AG08396 (cell line): ENCODE results near the gene SCFD2.
"Not testable (repeated sequence)": the region's sequence is repeated elsewhere in the genome, so short reads cannot be mapped to it uniquely, and the experiment has no call there.

Experiments
- DNase-seq: peaks from one replicate; pipeline ENCODE4 v3.0.0; 2012; ENCODE audit warnings: low spot score, mixed read lengths

Gene SCFD2

DNA sequence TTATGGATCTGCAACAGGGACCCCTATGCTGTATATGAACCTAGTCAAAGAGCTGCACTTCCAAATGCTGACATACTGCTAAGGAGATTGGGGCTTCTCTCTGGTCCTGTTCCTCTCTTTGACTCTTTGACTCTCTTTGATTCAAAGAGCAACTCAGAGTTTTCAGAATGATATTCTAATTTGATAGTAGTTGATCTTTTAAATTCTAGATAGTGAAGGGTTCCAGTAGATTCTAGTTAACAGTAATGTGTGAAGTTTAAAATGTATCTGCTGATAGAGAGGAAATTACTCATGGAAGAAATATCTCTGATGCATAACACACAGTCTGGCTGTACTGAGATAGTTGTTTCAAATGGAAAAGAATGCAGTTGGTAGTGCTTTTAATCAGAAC lies 264.7 kb downstream of the SCFD2 start:
- DNase-seq = no peak

DNA sequence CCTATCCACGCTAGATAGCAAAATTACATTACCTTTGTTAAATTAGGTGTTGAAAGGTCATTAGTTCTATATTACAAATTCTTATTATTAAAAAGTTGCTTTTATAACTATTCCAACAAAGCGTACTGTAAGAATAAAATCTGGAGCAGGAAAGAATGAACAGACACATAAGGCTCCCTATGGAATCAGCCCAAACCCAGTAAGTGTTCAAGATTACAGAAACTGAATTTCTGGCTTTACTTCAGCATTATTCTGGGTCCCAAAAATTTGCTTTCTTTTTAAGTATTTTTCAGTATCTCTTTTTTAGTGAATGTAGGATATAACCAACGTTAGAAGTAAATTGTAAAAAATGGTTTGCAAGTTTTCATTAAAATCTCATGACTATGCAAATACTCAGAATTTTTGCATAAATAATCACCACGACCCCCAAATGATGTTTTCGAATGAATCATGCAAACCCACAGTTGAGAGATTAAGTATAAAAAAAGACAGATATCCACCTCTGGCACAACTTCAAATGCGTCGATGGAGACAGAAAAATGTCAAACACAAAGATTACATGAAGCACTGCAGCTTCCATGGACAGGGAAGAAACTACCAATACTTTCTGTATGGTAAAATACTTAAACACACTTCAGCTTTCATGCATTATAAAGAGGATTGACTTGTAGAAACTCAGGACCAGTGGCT lies 265.2 kb downstream of the SCFD2 start:
- no peak for DNase-seq

DNA sequence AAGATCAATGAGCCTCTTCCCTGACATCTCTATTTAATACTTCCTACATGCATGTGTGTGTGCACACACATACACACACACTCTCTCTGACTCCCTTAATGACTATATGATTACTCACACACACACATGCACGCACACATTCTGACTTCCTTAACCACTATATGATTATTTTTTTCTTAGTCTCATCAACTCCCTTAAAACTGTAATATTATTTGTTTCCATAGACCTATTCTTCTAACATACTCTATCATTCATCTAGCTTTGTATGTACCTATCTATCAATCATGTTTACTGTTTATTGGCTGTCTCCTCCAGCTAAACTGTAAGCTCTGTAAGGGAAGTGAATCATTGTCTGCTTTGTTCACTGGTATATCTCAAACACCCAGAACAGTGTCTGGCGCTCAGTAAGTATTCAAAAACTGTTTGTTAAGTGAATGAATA lies 267.2 kb downstream of the SCFD2 start:
- no peak for DNase-seq

DNA sequence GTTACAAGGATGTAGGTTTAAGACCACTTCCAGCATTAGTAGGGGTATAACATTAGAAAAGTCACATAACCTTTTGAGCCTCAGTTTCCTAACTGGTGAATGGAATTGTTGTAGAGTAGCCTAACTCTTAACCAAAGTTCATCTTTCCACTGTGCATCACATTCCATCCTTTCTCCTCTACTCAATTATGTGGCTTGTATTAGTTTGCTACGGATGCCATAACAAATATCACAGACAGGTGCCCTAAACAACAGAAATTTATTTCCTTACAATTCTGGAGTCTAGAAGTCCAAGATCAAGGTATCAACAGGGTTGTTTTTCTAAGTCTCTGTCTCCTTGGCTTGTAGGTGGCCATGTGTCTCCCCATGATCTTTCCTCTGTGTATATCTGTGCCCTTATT lies 271.8 kb downstream of the SCFD2 start:
- no peak for DNase-seq

DNA sequence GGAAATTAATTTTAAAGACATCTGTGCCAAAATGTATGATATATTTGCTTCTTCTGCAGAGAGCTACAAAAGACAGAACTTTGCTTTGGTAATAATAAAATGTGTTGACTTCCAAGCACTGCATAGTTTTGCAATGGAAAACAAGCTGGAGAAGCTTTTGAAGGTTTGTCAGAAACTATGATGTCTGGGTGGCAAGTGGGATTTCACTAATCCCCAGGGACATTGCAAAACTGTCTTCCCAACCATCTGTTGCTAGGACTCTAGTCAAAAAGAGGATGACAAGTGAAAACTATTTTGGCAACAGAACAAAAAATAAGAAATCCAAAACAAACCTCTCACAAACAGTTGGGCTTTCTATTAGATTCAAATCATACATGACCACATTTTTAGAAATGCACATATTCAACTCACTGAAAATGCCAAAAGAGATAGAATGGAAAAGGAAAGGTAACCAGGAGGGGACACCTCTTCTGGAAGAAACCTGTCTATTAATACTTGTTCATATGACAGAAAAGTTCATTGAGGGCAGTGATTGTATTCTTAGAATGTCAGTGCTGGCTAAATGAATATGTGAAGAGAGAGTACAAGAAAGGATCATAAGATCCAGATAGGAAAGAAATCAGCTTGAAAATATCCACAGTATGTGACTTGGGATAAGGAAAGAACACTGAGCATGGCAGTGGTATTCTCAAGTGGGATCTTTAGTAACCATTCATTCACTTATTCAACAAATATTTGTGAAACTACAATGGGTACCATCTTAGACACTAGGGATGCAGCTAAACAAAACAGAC lies 275.7 kb downstream of the SCFD2 start:
- DNase-seq = no peak

DNA sequence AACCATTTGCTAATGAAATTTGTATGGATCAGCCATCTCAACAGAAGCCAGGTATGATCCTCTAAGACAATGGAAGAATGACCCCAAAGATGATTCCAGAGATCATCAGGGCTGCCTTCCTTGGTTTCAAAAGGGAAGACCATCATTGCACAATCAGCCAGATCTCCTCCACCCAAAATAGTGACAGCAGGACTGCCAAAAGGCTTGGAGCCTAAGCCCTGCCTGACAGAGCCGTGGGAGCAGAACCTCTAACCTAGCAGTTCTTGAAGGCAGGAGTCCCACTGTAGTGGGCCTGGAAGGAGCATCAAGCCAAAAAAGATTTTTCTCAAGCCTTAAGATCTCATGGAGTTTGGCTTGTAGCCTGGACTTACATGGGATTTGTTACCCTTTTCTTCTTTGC lies 277.7 kb downstream of the SCFD2 start:
- DNase-seq = no peak

DNA sequence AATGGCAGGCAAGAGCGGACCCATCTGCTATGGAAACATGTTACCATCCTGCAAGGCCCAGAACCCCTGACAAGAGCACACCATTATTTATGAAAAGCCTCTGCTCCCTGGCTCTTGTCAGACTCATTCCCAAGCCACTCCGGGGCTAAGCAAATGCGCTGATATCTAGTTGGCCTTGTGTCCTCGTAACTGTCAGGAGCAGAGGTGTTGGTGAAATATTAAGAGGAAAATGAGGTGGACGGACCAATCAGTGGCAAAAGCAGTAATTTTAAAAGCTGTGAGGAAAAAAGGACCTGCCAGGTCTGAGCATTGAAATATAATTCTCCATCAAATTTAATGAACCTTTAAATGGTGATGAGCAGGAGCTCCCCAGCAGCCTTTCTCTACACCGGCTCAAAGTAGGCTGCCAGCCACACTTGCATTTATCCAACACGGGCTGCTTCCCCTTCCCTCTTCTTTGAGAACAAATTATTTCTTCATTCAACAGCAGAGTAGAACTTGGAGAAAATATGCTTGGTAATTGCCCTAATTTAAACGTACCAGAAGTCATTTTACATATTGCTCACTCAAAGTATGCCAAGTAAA lies 289.4 kb downstream of the SCFD2 start:
- DNase-seq = no peak

DNA sequence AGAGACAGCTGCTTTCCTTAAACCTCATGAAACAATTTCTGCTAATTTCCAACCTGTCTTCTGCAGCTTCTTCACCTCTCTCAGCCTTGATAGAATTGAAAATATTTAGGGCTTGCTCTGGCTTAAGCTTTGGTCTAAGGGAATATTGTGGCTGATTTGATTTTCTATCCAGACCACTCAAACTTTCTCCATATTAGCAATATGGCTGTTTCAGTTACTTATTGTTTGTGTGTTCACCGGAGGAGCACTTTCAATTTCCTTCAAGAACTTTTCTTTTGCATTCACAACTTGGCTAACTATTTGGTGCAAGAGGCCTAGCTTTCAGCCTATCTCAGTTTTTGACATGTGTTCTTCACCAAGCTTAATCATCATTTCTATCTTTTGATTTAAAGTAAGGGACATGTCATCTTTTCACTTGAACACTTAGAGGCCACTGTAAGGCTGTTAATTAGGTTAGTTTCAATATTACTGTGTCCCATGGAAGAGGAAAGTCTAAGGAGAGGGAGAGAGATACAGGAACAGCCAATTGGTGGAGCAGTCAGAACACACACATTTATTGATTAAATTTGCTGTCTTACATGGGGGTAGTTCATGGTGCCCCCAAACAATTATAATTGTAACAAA lies 290.6 kb downstream of the SCFD2 start:
- DNase-seq = no peak

DNA sequence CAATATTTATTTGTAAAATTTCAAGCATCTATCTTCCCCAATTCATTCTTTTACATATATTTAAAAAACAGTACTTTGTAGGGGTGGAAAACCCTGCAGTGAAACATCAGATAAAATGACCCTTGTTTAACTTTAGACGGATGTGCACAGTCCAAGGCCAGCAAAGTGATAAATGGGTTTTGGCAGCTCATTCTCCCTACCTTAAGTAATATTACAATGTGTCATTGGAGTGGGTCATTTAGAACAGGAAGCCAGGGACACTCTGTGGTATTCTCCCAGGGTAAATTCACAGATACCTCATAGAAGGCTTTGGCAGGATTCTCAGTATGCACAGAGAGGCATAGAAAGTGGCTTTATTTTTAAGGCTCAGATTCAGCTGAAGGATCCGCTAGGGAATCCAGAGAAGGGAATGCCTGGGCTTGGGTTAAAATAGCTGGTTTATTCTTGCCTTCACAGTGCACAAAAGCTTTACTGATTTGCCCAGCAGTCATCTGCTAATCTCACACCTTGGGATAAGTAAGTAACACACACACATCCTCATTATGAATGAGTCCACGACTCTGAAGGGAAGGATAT lies 297.0 kb downstream of the SCFD2 start:
- no peak for DNase-seq

DNA sequence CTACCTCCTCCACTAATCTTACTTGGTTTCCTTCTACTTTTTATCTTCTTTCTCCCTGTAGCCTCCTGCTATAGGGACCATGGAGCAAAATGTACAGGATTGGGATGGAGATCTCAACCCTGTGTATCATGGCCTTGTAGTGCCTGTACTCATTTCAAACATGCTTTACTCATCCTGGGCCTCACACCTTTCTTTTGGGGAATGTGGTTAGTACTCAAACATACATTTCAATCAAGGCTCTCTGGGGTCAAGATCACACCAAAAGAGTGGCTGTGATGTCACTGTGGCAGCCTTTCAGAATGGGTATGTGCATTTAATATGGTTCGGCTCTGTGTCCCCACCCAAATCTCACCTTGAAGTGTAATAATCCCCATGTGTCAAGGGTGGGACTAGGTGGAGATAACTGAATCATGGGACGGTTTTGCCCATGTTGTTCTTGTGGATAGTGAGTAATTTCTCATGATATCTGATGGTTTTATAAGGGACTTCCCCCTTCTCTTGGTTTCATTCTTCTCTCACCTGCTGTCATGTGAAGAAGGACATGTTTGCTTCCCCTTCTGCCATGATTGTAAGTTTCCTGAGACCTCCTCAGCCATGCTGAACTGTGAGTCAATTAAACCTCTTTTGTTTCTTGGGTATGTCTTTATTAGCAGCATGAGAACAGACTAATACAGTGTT lies 298.6 kb downstream of the SCFD2 start:
- no peak for DNase-seq

DNA sequence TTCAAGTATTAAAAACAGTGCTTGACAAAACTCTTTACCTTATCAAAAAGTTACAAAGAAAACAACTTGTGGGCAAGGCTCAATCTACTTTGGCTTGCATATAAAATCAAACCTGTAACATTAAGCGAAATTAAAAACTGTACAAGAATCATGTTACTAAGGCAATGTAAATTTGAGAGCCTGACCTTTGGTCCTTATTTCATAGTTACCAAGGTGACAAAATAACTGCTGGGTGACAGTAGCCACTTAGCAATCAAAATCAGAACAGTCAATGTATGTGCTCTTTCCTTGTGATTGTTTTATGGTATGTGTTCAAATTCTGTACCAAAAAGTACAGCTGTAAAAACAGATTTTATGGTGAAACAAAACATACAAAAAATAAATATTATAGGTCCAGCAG lies 299.7 kb downstream of the SCFD2 start:
- DNase-seq = no peak

DNA sequence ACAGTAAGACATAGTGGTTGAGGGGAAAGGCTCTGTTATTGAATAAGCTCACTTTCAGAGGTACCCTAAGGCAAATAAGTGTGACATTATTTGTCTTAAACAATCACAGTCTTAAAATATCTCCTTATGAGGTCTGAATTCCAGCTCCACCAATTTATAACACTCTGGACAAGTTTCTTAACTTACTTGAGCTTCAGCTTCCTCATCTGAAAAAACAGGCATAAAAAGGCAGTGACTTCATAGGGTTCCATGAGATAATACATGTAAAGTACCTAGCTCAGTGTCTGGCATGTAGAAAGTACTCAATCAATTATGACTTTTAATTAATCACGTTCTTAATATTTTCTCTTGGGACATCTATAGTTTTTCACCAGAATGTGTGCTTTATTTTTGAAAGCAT lies 301.3 kb downstream of the SCFD2 start:
- DNase-seq = no peak

DNA sequence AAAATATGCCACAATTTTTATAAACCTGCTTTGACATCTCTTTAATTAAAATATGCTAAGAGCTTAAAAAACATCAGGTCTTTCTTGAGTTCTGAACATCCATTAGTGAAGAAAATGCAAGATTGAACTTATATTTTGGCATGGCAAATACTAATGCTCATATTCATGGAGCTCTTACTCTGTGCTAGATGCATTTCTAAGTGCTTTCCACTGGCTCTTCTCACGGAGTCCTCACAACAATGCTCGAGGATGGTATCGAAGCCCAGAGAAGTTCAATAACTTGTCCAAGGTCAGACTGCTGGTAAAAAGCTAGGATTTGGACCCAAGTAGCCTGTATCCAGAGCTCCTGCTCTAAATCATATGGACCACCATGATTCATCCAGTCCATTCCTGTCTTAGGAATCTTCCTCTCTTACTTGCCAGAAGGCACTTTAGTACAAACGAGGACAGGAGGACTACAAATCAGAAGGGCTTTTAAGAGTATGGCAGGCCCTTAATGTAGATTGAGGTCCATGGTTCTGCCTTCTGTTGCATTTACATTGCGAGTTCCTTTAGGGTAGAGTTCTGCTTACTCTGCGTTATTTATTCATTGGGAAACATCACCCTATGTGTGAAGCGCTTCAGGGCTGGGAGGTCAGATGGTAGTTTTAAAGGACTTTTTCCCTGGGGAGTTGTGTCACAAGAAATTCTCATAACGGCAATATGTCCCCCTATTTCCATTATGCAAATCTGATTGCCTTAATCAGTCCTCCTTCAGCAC lies 304.6 kb downstream of the SCFD2 start:
- DNase-seq = no peak

DNA sequence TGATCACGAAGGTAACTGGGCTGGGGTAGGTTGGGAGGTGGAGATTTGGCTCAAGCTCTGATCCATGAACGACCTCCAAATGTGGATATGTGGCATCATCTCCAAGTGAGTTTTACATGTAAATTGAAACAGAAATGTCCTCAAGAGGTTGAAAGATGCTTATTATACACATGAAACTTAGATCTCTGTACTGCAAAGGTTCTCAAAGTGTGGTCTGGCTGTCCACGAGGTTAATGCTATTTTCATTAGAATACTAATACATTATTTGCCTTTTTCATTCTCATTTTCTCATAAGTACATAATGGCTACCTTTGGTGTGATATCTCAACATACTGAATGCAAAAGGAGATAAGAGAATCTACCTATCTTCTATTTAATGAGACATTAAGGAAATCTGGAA lies 305.6 kb downstream of the SCFD2 start:
- no peak for DNase-seq

DNA sequence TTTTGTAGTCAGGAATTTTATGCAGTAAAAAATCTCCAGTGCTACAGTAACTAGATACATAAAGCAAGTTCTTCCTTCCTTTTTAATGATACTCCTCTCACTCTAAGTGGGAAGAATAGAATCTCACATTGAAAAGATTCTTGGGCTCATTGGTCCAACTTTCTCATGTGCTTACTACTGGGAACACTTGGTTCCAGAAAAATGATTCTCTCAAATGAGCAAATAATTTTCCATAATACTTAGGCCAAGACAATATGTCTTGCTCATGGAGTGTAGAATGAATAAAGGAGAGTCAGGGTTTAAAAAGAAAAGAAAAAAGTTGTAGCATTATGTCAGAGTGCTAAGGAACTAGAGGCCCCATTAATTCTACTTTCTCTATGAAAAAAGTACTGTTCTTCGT lies 306.0 kb downstream of the SCFD2 start:
- no peak for DNase-seq

DNA sequence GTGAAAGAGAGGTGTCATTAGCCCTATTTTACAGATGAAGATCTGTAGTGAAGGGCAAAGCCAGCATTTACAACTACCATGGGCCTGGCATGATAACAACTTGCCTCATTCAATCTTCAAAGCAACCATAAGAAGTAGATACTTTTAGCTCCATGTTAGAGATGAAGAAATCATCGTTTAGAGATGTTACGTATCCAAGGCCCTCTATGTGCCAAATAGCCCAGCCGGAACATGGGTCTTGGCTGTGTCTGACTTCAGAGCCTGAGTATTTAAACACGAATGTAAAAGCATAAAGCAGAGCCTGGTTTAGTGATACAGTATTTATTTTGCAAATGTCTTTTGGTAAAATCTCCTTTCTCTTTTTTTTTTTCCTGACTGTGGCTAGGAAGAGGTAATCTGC lies 306.6 kb downstream of the SCFD2 start:
- no peak for DNase-seq

DNA sequence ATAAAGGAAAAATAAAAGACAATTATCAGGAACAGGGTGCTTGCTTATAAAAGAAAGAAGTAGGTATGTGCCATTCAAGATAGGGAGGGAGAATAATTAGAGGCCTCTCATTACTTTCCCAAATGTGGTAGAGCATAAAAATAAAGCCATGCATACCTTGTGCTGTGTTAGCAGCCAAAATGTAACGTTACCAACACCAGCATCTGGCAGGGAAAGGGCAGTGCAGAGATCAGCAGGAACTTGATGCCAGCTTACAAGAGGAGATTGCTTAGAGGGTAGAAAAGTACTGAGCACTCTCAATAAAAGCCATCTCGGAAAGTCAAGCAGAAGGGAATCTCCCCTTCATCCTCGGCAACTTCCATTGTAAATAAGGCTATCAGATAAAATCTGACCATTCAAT lies 308.2 kb downstream of the SCFD2 start:
- DNase-seq = no peak

DNA sequence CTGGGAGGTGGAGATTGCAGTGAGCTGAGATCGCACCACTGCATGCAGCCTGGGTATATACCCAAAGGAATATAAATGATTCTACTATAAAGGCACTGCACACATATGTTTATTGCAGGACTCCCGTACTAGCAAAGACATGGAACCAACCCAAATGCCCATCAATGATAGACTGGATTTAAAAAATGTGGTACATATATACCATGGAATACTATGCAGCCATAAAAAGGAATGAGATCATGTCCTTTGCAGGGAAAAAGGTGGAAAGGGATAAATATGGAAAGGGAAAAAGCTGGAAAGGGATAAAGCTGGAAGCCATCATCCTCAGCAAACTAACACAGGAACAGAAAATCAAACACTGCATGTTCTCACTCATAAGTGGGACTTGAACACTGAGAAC lies 308.8 kb downstream of the SCFD2 start:
- not testable (repeated sequence) for DNase-seq

DNA sequence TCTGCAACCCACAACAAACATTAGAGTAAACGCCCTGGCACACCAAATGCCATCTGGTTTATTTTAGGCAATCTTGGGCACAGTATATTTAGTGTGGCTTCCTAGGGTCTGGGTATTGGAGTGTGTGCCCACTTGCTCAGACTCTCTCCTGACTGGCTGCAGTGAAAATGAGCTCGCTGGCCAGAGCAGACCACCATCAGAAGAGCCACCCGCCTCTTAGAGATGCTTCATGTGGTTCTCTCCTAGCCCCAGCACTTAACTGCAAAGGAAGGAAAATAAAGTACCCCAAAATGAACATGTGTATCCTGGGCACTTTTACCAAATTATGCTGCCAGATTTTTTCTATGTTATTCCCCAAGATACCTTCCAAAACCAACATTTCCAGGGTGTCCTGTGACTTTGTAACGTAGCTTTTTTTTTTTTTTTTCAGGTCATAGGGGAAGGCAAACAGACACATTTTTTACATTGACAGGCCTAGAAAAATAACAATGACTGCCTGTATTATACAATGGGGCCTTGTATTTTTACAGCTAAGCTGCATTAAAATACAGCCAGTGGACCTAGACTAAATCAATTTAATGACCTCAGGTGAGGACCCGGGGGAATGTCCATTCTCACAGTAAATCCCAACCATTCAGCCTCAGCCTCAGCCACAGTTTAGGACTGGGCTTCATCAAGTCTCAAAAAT lies 310.0 kb downstream of the SCFD2 start:
- no peak for DNase-seq

DNA sequence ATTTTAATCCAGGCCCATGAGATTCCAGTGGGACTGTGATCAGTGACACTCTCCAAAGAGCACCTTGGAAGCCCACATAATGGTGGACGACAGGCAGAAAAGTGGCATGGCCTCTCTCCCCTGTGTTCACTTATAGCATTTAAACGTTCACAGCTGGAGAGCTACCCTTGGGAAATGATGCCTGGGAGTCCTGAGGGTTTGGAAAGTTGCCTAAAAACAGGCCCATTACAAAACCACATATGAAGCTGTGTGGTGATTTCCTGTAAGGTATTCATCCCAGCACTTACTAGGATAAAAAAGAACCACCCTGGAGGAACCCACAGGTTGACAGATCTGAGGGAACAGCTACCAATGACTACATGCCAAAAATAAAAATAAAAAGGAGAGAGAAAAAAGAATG lies 310.6 kb downstream of the SCFD2 start:
- peak; percentile 17 for DNase-seq

DNA sequence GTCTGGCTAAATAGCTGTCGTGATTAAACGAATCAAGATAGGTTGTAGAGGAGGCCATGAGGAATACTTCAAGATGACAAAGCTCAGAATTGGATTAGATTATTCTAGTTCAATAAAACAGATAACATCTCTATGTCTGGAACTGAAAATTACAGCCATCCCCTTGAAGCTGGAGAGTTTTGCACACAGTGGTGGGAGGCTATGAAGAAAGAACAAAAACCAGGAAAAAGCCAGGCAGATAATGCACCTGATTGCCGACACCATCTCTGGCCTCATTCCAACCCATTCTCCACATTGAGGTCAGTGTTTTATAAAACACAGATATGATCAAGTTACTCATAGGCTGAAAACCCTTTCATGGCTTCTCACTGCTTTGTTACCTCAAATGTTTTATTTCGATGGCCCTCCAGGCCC lies 315.5 kb downstream of the SCFD2 start:
- no peak for DNase-seq
